GM12872 (cell line): ENCODE results near the gene TOLLIP.

Experiments
- CTCF ChIP-seq: IDR thresholded peaks from 3 replicates; pipeline ENCODE4 v1.5.1; 2011; ENCODE audit warnings: low read depth, mild to moderate bottlenecking, low read length, moderate library complexity; ENCODE audit not compliant: insufficient read depth

The TOLLIP gene

GRCh38 chr11:1271406-1271805 is 38.0 kb downstream of the TOLLIP start:
- TF ChIP-seq CTCF: no peak

GRCh38 chr11:1271002-1271401 is 38.4 kb downstream of the TOLLIP start:
- no peak for TF ChIP-seq CTCF

- no peak for TF ChIP-seq CTCF
Observed at GRCh38 chr11:1270476-1270875, 39.0 kb downstream of the TOLLIP start.

- no peak for TF ChIP-seq CTCF
Observed at GRCh38 chr11:1269957-1270356, 39.5 kb downstream of the TOLLIP start.

- no peak for TF ChIP-seq CTCF
Observed at GRCh38 chr11:1267441-1268100, 41.9 kb downstream of the TOLLIP start.

GRCh38 chr11:1263010-1263409 is 46.4 kb downstream of the TOLLIP start:
- TF ChIP-seq CTCF: no peak

- TF ChIP-seq CTCF: no peak
Observed at GRCh38 chr11:1262172-1263006, 47.0 kb downstream of the TOLLIP start.
